G401.6 (cell line): ENCODE data around the gene NRG4.
"Not testable (repeated sequence)": the region's sequence is repeated elsewhere in the genome, so short reads cannot be mapped to it uniquely, and the experiment has no call there.

Experiments
- FAIRE-seq: peaks from 2 replicates; lab custom pipeline; 2012; peaks lifted over from hg19 to GRCh38; lab: Jason Lieb, UNC

NRG4 gene

DNA sequence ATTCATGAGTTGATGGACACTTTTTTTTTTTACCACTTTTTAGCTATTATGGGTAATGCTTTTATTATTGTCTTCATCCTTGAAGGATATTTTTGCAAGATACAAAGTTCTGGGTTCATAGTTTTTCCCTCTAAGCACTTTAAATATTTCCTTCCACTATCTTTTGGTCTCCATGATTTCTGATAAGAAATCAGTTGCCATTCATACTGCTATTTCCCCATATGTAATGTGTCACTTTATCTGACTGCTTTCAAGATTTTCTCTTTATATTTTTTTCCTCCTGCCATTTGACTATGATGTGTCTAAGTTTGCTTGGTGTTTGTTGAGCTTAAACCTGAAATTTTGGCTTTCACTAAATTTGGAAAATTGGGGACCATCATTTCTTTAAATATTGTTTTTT, 19.3 kb downstream of the NRG4 start:
- no peak for FAIRE-seq

DNA sequence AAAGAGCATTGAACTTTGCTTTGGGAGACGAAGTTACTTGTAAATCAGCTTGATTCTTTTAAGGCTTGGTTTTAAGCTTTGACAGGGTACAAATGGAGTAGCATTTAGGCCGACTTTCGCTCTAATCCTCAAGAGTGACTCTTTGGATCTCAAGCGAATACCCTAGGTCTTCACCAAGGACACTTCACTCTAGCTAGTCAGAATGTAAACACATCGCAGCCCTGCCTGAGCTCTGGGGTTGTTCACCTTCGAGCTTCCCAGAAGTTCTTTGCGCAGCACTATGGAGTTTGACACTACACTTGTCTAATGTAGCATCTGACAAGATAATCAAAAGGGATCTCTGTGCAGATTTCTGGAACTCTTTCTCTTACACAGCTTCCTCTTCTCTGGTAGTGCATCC, 22.3 kb downstream of the NRG4 start:
- FAIRE-seq, result no peak

DNA sequence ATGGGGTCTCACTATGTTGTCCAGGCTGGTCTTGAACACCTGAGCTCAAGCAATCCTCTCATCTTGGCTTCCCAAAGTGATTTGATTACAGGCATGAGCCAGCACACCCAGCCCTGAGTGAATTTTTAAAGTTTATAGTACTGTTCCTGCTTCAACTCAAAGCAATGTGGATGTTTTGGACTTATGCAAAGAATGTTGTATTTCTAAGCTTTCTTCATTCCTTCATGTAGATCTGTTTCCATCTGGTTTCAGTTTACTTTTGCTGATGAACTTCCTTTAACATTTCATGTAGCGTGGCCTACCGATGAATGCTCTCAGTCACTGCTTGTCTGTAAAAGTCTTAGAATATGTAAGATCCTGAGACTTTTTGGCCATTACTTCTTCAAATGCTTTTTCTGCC, 23.2 kb downstream of the NRG4 start:
- FAIRE-seq, result no peak

DNA sequence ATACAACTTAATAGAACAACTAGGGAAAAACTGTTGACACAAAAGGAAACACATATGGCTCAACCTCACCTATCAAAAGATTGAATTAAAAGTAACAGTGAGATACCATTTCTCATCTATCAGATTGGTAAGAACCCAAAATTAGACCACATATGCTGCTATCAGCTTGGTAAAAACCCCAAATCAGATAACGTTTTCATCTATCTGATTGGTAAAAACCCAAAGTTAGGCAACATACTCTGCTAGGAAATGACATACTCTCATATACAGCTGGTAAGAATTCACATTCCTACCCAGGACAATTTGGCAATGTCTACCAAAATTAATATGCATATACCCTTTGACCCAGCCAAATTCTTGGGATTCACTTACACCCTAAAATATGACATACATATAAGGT, 26.3 kb downstream of the NRG4 start:
- FAIRE-seq, result no peak

DNA sequence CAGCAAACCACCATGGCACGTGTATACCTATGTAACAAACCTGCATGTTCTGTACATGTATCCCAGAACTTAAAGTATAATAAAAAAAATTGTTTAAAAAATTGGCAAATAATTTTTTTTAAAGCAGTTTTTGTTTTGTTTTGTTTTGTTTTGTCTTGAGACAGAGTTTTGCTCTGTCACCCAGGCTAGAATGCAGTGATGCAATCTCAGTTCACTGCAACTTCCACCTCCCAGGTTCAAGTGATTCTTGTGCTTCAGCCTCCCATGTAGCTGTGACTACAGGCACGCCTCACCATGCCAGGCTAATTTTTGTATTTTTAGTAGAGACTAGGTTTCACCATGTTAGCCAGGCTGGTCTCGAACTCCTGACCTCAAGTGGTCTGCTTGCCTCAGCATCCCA, 27.5 kb downstream of the NRG4 start:
- FAIRE-seq, result not testable (repeated sequence)

DNA sequence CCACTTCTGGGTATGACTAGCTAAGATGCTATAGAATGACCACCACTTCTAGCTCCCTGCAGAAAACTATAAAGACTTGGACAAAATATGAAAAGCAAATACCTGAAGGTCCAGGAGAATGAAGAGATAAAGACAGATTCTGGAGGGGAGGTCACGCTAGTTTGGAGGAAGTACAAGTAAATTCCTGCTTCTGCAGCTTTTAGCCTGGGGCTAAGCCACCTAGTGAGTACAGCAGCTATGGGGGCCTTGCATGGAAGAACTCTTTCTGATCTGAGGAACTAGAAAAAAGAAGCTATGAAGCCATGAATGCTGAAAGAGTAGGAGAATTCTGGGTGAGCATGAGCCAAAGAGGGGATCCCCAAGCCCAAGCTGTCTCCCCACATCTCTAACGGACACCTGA, 29.8 kb downstream of the NRG4 start:
- FAIRE-seq, result no peak

DNA sequence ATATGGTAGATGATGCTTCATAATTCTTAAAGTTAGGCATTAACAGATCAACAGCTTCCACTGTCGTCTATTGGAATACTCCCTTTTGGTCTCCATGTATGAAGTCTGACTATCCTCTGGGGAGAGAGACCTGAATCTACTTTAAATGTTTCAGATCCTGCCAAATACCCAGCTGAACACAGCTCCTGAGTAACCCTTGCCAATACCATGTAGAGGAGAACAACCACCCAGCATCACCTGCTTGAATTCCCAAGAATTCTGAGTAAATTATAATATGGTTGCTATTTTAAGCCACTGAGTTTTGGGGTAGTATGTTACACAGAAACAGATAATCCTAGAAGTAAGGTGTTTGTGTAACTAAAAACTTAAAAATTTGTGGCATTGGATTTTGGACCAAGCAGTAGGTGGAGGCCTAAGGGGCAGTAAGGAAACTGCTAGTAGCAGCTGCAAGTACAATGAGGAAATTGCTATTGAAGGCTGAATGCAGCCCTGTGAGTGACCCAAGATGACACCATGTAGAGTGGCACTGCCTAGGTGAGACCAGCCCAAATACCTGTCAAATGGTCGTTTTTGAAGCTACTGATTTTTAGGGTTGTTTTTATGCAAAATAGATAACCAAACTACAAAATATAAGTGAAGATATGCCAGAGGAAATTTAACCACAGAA, 30.9 kb downstream of the NRG4 start:
- FAIRE-seq, result no peak

DNA sequence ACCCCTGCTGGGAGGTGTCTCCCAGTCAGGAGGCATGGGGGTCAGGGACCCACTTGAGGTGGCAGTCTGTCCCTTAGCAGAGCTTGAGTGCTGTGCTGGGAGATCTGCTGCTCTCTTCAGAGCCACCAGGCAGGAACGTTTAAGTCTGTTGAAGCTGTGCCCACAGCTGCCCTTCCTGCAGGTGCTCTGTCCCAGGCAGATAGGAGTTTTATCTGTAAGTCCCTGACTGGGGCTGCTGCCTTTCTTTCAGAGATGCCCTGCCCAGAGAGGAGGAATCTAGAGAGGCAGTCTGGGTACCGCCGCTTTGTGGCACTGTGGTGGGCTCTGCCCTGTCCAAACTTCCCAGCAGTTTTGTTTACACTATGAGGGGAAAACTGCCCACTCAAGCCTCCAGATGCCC, 35.5 kb downstream of the NRG4 start:
- FAIRE-seq, result not testable (repeated sequence)

DNA sequence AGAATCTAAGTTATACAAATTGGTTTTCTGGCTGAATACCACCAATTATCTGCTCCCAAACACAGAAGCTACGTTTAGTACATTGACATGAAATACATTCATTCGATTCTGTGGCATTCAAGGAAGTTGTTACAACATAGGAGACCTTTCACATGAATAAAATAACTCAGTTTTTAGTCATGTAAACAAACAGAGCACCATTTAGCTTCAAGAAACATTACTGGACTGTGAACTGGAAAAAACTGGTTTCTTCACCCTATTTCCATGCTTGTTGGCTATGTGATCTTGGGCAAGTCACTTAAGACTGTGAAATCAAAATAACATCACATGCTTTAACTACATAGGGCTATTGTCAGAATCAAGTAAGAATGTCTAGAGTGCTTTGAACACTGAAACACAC, 46.2 kb downstream of the NRG4 start:
- no peak for FAIRE-seq

DNA sequence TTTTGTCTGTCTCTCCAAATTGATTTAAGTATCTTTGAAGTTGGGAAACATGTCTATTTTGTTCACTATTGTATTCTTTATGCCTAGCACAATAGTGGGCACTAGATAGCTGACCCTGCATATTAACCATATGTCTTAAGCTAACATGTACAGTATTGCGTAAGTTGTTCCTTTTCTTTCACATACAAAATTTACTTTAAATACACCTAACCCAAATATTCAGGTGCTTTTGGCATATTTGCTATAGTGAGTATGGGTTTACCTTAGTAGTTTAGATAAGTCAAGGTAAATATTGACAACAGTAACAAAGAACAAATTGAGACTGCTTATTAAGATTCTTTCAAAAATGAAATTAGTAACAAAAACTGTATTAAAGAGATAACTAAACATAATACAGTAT, 50.9 kb downstream of the NRG4 start:
- peak; percentile 53 for FAIRE-seq

DNA sequence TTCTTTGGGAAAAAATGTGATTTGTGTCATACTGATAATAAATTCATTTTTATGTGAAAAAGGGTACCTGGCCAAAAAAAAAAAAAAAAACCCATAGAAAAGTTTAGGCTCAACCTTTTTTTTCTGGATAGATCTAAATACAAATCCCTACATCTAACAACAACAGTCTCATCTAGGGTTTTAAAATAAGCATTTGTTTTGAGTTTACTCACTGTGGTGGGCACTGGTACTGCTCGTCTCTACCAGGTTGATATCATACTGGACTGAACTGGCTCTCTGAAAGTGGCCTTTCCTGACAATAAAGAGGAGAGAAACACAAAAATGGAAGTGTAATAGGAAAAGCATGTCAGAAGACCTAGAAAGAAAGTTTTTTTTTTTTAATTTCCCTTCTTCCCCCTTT, 56.5 kb downstream of the NRG4 start:
- no peak for FAIRE-seq

DNA sequence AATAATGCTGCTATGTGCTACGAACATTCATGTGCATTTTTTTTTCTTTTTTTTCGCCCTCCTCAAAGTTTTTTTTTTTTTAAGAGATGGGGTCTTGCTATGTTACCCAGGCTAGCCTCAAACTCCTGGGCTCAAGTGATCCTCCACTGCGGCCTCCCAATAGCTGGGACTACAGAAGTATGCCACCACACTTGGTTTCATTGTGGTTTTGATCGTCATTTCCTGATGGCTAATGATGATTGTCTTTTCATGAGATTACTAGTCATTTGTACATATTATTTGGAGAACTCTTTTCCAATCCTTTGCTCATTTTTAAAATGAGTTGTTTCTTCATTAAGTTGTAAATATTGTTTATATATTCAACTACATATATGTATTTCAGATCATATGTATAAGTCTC, 59.7 kb downstream of the NRG4 start:
- FAIRE-seq, result peak; percentile 62

DNA sequence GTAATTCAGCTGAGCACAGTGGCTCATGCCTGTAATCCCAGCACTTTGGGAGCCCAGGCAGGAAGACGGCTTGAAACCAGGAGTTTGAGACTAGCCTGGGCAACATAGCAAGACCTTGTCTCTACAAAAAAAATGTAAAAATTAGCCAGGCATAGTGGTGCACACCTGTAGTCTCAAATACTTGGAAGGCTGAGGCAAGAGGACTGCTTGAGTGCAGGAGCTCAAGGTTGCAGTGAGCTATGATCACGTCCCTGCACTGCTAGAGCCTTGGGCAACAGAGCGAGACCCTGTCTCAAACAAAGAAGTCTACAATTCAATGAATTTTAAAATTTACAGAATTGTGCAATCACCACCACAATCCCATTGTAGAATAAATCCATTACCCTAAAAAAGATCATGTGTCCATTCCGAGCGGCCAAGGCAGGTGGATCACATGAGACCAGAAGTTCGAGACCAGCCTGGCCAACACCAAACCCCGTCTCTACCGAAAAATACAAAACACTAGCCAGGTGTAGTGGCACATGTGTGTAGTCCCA, 63.4 kb downstream of the NRG4 start:
- FAIRE-seq, result no peak

DNA sequence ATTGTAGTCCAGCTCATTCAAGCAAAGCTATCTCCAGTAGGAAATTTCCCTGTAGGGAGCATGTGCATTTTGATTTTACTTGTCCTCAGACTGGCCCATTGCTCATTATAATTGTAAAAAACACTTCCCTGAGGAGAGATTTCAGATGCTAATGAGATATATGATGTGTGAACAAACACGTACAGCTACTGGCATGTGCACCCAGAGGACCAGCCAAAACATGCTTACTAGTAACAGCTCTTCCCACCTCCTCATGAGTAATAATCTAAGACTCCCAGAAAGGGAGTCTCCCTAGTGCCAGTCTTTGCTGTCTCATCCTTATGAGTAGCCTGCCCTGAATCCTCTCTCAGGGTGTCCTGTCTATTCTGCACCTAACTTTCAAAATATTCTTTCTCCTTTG, 65.1 kb downstream of the NRG4 start:
- FAIRE-seq, result no peak

DNA sequence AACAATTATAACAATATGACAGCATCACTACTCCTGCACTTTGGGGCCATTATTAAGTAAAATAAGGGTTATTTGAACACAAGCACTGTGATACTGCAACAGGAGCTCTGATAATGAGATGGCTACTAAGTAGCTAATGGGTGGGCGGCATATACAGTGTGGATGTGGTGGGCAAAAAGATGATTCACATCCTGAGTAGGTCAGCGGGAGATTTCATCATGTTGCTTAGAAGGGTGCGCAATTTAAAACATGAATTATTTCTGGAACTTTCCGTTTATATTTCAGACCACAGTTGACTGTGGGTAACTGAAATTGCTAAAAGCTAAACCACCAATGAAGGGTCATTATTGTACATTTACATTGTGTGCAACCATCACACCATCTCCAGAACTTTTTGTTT, 66.3 kb downstream of the NRG4 start:
- no peak for FAIRE-seq

DNA sequence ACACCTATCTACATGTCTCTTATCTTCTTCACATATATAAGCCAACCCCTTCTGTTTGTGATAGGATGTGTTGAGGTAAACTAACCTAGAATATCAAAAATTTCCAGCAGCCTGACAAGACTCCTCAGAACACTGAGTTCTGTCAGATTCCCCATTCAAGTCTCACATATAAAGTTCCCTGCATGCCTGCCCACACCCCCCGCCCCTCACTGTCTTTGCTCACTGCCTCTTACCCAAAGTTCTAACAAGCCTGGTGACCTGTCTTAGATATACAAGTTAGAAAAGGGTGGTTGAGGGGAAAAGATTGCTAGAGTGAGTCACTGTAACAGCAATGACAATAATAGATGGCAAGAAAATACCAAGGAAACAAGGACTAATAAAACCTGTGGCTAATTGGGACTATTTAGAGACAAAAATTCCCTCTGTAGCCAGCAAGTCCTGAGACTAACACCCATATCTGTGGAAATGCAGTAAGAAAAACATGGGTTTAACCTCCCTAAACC, 68.5 kb downstream of the NRG4 start:
- FAIRE-seq, result no peak

DNA sequence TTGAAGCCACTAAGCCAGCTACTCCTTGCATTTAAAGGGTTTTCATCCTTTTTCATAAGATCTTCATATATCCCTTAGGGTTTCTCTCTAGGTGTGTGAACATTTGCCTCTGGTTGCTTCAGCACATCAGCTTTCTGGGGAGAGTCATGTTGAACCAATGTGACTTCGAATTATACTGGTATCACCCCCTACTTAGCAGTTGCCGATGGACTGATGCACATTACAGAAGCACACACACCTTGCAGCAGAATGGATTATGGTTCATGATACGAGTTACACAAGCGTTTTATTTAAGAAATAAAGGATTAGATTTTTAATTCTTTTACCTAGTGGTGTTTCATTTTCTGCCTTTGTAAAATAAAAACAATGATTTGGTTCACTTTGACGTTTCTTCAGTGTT, 69.0 kb downstream of the NRG4 start:
- no peak for FAIRE-seq

DNA sequence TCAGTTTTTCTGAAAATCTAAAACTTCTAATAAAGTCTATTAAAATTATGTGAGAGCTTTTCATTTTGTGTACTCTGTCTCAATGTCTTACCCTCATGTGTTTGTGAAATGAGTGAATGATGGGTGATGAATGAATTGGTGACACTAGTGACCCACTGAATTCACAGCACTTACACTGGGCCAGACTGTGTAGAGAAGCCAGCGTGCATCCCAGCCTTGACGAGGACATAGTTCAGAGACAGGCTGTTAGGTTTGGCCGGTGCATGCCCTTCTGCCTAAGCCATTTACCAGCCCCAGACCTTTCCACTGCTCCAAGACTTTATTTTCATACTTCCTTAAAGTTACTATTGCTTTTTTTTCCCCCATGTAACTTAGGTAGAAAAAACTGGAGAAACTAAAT, 69.8 kb downstream of the NRG4 start:
- FAIRE-seq, result no peak

DNA sequence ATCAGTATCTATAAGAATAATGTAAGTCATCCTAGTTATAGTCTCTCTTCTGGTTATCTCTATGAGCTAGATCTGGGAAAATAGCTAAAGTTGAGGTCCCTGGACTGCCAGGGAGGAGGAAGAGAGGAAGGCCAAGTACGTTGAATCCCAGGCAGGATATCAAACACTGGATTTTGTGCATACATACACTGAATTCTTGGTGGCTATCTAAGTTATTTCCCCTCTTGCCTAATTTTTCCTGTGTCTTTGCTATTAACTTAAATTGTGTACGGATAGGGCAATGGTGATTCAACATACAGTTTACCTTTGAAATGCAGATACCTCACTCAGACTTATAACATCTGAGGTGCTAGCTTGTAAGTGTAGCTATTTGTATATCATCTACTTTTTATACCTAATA, 81.4 kb downstream of the NRG4 start:
- no peak for FAIRE-seq

DNA sequence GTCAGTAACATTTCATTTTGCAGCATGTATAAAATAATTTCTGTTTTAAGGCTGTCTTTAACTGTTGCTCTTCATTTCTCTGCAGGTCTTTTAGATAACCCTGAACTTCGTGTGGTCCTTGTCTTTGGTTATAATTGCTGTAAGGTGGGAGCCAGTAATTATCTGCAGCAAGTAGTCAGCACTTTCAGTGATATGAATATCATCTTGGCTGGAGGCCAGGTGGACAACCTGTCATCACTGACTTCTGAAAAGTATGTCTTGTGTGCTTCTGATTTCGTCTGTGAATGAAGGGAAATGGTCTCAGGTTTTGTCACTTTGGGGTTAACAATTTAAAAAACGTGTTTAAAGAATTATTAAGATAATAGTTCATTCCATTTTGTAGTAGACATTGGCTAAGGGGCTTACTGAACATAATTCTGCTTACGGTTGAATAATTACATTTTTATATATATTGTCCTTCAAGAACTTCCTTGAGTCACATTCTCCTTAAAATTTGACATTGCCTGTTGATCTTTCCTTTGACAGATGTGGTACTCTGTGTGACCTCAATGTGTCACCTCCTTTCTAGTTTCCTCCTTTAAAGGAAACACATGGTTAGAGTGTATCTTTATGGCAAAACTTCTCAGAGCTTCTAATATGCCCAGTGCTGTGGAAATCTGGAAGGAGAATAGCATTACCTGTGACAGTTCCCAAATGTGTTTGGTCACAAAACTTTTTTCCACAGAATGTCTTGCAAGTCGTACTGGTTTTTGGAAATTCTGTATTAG, 82.2 kb downstream of the NRG4 start:
- no peak for FAIRE-seq

DNA sequence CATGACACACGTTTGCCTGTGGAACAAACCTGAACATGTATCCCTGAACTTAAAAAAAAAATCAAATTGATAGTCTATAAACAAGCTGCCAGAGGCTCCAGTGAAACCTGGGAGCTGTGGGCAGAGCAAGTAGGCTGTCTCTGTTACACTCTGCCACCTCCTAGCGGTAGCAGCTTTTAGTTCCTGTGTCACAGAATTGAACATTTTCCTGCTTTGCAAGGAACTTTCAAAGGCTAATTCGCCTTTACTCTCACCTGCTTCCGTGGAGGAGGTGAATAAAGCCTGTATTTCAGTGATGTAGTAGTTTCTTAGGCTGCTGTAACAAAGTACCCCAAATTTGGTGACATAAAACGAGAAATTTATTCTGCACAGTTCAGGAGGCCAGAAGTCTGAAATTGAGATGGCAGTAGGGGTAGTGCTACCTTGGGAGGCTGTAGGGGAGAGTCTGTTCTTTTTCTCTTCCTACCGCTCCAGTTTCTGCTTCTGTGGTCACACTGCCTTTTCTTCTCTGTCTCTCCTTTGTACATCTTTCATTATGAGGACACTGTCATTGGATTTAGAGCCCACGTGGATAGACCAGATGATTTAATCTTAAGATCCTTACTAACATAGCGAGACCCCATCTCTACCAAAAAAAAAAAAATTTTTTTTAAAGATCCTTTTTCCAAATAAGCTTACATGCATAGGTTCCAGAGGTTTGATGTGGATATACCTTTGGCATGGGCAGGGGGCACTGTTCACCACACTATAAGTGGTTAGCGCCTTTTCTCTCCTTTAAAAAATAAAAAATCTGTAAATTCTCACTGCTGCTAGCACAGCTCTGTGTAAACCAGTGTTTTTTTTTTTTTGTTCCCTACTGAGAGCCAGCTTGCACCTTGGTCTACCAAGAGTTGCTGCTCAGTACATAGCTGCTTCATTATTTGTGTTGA, 83.3 kb downstream of the NRG4 start:
- FAIRE-seq, result peak; percentile 67

DNA sequence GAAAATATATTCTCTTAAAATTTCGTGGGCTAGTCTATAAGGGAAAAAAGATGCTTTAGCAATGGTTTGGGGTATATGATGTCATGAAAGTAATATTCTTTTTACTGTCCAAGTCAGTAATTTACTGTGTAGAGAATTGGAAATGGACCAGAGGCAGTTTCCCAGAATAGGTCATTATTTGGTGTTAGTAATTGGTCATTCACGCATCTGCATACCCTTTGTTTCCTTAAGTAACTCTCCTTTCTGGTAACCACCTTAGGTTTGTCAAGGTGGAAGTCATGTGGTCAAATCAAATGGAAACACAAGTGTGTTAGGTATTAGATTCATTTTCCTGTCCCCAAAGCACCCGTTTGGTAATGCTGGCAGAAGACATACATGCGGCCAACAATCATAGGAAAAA, 84.6 kb downstream of the NRG4 start:
- FAIRE-seq, result no peak

DNA sequence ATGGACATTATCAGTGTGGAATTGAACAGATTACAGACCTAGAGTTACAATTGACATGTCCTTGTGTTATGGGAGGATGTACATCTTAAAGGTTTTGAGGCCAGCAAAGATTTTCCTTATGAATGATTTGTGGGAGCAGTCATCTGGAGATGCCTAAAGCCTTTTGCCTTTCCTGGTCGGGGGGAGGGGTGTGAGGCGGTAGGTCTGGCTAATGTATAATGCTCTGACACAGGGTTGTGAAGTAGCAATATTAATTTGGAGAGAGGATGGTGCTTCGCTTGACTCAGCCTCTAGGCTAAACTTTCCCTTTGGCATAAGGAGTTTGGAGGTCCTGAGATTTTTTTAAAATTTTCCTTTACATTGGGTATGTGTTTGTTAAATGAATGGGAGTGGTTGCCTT, 85.3 kb downstream of the NRG4 start:
- no peak for FAIRE-seq
